ENCODE data around the gene GALNT18.

GRCh38 chr11:11605821-11606450 is 15.9 kb downstream of the GALNT18 start:
- no peak for TF ChIP-seq CTCF (IDR thresholded peaks at IDR 0.05; ENCODE audit: low read depth, low read length, missing input control)
- no peak for TF ChIP-seq EGR1 (IDR thresholded peaks at IDR 0.05; ENCODE audit: low read depth in 2 of 2)
- TF ChIP-seq SP1 (IDR thresholded peaks at IDR 0.05) = no peak
- TF ChIP-seq GABPA (IDR thresholded peaks at IDR 0.05 in 1 of 2, conservative IDR thresholded peaks at IDR 0.05 in 1 of 2) = no peak
- TF ChIP-seq RAD21 (IDR thresholded peaks at IDR 0.05) = no peak
- no peak for TF ChIP-seq HNF4G (IDR thresholded peaks at IDR 0.05)

Data from liver (tissue), 3 donors.